Measurements from ENCODE around the gene CNPY1.
"Not testable (repeated sequence)": the region's sequence is repeated elsewhere in the genome, so short reads cannot be mapped to it uniquely, and the experiment has no call there.

The CNPY1 gene

DNA sequence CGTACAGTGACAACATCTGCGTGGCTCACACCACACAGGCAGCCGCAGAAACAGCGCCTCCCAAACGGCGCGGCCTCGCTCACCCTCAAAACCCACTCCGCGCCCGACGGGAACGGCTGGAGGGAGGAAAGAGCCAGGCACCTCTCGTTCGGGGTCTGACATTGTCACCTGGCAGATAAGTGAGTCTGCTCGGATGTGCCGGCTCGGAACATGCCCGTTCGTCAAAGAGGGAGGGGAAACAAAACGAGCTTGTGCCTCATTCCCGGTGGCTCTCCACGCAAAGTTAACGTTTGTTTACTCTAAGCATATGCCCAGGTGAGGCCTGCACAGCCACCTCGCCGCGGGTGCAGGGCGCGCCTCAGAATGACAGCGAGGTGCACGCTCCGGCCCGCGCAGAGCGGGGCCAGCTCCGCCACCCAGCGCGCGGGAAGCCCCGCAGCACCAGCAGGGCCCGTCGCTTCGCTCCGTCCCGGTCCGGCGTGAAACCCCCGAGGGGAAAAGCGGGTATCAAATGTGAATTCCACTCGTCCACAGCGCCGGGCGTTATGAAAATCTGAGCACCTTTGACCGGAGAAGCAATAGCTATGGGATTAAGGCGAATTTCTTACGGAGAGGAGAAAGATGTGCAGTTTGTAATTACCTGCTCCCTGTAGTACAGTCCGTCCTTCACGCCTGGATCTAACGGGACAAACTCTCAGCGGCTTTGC is 13.1 kb downstream of the CNPY1 start:
- no peak for DNase-seq (ENCODE audit: low spot score)

DNA sequence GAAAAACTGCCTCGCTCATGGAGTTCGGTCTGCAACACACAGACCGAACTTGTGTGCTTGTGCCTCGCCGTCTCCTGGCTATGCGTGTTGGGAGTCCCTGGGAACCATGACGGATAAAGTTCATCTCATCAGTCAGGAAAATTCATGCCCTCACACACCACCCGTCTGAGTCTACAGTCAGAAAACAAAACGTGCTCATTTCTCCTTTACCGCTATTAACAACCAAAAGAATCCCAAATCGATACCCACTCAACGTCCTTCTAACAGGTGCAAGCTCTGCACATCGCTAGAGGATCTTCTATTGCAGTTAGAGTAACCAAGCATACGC is 13.6 kb downstream of the CNPY1 start:
- DNase-seq (ENCODE audit: low spot score) = no peak

DNA sequence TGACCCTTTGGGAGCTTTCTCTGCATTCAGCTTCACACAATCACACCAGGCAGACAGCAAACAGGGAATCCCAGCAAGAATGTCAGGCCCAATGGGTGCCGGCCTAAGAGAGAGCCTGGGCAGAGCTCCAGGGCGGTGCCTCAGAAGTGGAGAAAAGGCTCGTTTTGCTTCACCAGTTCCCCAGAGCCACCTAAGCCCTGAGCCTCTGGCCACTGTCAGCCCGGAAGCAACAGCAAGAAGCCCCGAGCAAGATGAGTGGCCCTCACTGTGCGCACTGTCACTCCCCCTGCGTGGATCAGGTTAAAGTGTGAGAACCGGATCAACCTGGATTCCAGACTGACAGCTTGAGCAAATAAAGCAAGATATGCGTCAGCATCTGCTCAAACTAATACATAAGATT is 14.7 kb downstream of the CNPY1 start:
- no peak for DNase-seq (ENCODE audit: low spot score)

DNA sequence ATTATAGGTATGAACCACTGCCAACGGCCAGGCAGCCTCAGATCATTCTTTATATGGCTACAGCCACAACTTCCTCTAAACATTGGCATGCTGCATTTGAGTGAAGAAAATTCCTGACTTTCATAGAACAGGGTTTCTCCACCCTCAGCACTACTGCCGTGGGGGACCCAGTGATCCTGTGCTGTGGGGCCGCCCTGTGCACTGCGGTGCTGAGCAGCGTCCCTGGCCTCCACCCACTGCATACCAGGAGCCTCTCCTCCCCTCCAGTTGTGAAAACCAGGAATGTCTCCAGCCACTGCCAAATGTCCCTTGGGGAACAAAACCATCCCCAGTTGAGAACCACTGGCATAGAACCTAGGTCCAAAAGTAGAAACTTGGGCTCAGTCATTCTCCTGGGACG is 15.8 kb downstream of the CNPY1 start:
- no peak for DNase-seq (ENCODE audit: low spot score)

DNA sequence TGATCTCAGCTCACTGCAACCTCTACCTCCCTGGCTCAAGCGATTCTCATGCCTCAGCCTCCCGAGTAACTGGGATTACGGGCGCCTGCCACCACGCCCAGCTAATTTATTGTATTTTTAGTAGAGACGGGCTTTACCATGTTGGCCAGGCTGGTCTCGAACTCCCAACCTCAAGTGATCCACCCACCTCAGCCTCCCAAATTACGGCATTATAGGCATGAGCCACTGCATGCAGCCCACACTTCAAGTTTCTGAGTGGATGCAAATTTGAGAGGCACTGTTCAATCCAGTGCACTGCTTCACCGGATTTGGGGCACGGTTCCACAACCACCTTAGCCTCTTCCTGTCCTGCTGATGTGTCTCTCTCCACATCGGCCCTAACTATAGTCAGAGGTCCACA is 16.5 kb downstream of the CNPY1 start:
- DNase-seq (ENCODE audit: low spot score) = no peak

DNA sequence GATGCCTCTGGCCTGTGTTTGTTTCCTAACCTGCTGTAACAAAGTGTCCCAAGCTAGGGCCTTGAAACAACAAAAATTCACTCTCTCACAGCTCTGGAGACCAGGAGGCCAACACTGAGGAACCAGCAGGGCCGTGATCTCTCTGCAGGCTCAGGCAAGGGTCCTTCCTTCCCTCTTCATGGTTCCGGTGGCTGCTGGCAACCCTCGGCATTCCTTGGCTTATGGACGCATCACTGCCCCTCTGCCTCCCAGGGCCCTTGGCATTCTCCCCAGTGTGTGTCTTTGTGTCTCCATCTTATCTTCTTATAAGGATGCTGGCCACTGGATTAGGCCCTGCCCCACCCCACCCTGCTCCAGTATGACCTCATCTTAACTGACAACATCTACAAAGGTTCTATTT is 17.0 kb downstream of the CNPY1 start:
- DNase-seq (ENCODE audit: low spot score) = no peak

DNA sequence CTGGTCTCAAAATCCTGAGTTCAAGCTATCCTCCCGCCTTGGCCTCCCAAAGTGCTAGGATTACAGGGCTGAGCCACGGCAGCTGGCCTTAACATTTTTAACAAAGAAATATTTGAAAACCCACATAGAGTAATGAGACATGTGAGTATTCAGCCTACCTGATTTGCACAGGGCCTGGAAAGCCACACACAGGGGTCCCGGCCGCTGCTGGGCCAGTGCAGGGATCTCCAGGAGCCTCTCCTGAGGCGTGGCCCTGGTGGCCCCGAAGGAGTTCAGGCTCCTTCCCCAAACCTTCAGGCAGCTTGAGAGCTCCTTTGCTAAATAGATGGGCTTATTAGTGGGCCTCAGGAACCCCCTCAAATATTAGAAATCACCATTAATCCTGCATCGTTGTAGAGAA is 18.7 kb downstream of the CNPY1 start:
- DNase-seq (ENCODE audit: low spot score) = no peak

DNA sequence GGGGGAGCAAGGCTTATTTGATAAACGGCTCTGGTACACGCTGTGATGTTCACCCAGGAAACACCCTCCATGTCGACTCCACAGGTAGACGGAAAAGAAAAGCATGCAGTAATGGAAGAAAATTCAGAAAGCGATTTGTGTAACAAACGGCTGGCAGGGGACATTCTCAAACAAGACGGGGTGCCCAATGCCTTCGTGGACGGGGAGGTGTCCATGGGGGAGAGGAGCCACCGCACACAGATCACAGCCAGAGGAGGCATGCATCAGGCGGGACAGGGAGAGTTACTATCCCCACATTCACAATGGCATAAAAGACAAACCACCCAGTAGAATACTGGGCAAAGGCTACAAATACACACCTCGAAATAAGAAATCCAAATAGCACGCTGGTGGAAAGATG is 20.1 kb downstream of the CNPY1 start:
- DNase-seq (ENCODE audit: low spot score) = no peak

DNA sequence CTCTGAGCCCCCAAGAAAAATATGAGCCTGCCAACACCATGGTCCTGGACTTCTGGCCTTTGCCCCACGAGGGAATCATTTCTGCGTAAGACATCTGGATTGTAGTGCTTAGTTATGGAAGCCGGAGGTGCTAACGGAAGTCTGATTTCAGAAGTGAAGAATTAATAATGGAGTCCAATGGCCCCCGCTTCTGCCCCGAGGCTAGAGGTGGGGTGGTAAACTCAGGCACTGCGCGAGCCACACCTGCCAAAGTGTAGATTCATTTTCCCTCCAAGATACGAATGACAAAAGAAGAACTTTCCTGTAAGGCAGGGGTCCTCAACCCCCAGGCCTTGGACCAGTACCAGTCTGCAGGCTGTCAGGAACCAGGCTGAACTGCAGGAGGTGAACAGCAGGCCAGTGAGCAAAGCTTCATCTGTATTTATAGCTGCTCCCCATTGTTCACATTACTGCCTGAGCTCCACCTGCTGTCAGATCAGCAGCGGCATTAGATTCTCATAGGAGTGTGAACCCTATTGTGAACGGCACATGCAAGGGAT is 22.3 kb downstream of the CNPY1 start:
- DNase-seq (ENCODE audit: low spot score) = no peak

DNA sequence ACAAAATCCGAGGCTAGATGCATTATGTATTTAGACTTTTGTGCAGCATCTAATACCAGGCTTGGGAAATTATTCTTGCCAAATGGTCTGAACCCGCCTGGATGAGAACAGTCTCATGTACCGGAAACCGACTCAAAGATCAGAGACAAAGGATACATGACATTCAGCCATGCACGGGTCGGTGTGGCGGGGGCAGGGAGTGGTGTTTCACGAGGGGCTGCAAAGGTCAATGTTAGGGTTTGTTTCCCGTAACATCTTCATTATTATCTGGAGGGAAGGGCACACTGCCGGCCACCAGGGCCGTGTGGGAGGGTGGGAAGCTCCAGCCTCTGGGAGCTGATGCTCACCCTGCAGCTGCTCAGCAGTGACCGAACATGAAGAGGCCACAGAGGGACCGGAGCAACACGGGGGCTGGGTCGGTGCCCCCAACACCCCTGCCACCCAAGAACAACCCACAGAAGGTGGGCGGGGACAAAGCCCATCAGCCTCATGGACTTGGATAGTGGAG is 23.1 kb downstream of the CNPY1 start:
- no peak for DNase-seq (ENCODE audit: low spot score)

DNA sequence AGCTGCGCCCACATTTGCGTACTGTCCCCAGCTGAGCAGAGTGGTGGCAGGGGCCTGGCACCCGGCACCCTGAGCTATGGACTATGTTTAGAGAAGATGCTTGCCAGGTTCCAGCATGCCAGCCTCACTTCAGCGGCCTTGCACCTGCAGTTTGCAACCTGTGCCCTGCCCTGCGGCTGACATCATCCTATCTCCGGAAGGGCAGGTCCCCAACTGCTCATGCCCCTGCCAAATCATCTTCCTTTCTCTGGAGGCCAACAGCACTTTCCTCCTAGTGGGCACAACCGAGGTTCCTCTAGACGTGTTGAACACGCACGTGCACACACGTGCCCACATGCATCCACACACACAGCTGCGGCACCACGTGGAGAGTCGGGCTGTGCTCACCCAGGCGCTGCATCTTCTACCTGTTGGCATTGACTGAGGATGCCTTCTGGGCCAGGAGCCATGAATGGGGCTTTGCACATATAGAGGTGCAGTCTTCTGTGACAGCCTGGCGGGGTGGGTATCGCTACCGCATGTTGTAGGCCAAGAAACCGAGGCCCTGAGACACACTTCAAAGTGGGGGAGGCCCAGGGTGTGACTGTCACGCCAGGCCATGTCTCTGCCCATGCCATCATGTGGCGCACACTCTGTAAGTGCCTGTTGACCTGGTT is 24.5 kb downstream of the CNPY1 start:
- no peak for DNase-seq (ENCODE audit: low spot score)

DNA sequence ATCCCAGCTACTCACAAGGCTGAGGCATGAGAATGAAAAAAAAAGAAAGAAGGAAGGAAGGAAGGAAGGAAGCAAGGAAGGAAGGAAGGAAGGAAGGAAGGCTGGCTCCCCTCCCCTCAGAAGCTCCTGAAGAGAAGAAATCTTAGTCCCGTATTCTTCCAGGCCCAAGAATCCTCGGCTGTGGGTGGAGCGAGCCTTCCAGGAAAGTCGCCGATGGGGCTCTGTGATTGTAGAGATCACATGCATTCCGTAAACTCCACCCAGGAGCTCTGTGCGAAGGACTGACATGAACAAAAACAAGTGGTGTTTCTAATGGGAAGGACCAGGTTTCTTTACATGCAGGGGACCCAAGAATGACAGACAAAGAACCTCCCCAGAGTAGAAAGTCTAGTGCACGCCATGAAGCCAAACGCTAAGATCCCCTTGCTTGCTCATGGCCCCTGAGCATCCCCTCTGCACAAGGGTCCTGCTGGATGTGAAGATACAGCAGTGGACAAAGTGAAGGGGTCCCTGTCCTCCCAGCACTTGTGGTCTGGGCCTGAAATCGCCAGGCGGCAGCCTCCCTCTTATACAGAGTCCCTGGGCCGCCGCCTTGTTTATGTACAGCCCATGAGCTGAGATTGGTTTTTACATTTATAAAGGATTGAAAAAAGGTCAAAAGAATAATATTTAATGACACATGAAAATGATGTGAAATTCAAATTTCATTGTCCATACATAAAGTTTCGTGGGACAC is 25.2 kb downstream of the CNPY1 start:
- no peak for DNase-seq (ENCODE audit: low spot score)

DNA sequence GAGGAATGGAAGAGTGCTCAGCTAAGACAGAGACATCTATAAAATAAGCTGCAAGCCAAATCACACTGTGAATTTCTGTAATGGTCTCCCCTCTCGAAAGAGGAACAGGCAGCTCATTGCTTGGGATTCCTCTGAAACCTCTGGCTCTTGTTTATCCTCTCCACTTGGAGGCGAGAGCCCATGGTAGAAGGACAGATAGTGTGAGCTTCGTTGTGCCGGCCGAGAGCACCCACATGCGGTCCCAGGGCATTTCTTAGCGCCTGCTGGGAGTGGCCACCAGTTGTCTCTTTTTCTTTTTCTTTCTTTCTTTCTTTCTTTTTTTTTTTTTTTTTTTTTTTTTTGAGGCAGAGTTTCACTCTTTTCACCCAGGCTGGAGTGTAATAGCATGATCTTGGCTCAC is 26.2 kb downstream of the CNPY1 start:
- DNase-seq (ENCODE audit: low spot score) = no peak

DNA sequence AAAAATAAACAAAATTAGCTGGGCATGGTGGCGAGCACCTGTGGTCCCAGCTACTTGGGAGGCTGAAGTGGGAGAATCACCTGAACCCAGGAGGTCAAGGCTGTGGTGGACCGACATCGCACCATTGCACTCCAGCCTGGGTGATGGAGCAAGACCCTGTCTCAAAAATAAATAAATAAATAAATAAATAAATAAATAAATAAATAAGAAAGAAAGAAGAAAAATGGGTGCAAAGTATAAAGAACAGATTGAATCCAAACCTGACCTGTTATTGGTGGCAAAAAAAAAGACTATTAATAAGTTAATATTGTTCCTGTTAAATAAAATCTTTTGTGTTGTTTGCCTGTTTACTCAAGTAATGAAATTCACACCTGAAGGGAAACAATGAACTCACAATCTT is 27.0 kb downstream of the CNPY1 start:
- not testable (repeated sequence) for DNase-seq (ENCODE audit: low spot score)

DNA sequence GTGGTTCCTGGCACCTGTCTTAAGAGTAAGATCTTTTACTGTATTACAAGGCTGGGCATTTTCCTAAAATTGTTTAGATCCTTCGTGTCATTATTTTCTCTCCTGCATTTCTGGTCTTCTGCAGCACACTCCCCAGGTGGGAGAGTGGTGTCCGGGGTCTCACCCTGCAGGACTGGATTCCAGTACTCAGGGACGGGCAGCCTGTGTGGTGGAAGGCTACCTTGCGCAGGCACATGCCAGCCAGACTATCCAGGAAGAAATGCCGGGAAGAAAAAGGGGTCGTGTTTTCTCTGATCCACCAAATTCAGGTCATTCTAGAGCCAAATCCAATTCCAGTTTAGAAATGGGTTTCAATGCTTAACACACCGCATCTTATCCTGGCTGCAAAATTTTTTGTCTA is 27.7 kb downstream of the CNPY1 start:
- no peak for DNase-seq (ENCODE audit: low spot score)

DNA sequence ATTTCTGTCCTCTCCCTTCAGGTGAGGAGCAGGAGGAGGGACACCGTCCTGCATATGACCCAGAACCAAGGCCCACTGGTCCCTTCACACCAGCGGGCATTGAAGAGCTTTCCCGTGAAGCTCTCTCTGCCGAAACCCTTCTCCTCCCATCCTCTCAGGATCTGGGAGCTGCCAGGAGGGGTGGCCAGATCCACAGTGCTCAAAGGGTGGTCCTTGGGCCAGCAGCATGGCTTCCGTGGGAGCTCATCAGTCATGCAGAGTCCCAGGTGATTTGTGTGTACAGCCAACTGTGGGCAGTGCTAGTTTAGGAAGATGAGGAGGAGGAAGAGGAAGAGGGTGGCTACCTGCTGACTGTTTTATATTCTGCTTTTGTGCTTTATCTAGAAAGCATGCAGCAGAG is 28.4 kb downstream of the CNPY1 start:
- no peak for DNase-seq (ENCODE audit: low spot score)

DNA sequence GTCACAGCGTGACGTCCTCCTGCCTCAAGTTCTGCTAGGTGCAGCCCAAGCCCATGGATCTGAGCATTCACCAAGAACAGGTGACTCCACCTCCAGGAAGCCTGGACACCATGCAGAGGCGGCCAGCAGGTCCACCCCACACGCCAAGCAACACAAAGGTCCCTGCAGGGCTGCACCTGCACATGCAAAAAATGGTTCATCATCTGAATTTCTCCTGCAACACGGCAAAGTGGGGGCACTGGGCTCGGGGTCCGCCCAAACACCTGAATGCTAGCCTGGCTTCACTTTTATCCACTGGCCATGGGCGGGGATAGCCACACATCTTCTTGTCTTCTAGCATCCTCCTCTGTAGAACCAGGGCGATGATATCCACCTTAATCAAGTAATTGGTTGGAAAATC is 28.9 kb downstream of the CNPY1 start:
- no peak for DNase-seq (ENCODE audit: low spot score)

DNA sequence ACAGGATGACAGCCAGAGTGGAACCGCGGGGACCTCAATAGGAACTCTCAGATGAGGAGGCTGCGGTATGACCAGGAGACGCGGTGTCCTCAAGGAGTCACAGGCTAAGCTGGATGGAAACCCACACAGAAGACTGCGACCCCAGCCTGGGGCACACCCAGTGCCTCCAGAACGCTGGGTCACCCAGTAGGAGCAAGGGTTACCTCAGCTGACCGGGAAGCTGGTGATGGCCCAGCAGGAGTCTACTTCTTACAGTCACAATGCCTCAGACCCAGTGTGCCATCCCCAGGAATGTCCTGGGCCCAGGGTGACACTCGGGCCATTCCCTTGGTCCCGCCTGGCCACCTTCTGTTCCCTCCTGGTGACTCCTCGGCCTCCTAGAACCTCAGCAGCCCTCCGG is 29.9 kb downstream of the CNPY1 start:
- no peak for DNase-seq (ENCODE audit: low spot score)

DNA sequence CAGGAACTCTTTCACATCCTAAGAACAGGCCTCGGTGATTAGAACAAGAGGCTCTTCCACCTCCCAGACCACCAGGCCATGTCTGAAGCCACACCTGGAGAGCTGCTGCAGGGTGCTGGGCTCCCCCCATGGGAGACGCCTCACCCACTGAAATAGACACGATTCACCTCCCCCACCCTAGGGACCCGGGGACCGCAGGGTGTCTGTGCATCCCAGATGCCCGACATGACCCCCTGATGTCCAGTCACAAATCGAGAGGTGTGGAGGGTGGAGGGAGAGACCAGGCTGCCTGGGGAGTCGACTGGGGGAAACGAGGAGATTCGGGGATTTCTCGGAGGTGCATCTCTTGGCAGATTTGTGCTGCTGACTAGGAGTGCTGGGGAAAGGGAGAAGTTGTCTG is 31.0 kb downstream of the CNPY1 start:
- no peak for DNase-seq (ENCODE audit: low spot score)

DNA sequence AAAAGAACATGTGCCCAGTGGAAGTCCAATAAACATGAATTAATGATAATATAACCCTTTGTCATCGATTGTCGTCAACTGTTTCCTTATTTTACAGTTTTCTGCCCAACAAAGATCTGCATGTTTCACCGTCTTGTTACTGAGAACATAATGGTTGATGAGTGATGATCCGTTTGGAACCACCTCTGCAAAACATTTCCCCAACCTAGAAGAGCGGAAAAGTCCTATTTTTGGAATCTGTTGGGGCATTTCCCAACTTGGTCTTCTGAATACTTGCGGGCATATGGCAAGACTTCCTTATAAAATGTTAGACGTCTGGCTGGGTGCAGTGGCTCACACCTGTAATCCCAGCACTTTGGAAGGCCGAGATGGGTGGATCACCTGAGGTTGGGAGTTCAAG is 32.1 kb downstream of the CNPY1 start:
- DNase-seq (ENCODE audit: low spot score) = no peak

DNA sequence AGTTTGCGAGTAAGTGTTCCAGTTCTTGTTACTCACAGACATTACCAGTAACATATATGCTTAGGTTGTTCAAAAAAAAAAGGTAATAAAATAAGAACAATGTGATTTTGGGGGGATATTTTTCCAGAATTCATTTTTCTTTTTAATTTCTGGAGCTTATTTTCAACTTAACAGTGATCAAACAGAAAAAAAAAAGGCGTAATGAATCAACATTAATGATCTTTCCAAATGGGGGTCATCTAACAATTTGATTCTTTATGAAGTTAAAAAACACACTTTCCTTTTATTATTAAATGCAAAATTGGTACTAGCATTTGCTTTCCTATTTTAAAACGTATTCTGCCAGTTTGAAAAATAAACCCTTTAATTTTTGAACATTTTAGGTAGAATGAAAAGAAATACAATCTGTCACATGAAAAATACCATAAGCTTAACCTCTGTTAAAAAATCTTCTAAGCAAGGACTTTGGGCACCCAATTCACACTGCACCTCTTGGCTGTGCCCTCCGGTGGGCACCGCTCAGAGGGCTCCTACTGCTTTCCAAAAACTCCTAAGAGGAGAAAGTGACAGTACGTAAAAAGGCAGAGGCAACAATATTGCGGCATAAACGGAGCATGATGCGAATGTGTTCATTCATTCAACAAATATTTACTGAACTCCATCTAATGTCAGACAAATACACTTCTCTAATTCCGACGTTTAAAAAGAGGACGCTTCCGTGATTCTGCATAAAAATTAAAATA is 32.6 kb downstream of the CNPY1 start:
- DNase-seq (ENCODE audit: low spot score) = no peak

DNA sequence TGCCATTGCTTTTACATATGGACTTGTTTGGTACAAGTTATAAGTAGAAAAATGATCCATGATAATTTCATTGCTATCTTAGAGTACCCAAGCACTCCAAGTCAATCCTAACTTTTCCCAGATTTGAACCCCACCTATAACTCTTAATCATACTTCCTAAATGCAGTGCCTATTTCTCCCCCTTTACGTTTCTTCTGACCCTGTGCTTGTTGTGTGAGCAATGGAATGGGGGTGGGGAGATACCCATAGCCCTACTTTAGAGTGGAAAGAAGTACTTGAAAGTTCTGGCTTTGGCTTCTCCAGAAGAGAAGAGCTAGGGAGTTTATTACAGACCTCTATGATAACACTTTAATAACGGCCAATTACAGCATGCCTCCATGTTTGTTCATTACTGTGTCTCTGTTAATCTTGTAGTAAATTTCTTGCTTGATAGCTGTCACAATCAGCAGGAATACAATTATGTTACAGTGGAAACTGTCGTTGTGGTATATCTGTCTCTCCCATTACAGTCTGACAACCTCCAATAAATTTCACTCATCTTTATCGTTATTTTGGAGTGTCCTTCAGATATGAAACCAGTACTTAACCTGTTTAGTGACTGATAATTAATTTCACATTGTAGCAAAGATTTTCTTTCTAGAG is 34.0 kb downstream of the CNPY1 start:
- DNase-seq (ENCODE audit: low spot score) = no peak
